ENCODE measurements around the gene EIF3D.

DNA sequence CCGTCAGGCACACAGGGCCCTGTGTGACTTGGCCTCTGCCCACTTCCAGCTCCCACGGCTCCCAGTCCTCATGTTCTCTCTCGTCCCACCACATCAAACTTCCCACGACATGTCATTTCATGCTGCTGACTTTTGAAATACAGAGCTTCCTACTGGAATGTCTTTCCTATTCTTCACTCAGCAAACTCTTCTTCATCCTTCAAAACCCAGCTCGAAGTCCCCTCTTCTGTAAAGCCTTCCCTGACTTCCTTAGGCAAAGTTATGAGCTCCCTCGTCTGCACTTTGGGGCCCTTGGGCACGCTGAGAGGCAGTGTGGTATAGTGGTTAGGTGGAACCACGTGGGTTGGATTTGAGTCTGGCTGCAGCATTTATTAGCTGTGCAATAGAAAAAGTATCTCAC is 37.8 kb upstream of the EIF3D start:
- TF ChIP-seq, protein P1, sequence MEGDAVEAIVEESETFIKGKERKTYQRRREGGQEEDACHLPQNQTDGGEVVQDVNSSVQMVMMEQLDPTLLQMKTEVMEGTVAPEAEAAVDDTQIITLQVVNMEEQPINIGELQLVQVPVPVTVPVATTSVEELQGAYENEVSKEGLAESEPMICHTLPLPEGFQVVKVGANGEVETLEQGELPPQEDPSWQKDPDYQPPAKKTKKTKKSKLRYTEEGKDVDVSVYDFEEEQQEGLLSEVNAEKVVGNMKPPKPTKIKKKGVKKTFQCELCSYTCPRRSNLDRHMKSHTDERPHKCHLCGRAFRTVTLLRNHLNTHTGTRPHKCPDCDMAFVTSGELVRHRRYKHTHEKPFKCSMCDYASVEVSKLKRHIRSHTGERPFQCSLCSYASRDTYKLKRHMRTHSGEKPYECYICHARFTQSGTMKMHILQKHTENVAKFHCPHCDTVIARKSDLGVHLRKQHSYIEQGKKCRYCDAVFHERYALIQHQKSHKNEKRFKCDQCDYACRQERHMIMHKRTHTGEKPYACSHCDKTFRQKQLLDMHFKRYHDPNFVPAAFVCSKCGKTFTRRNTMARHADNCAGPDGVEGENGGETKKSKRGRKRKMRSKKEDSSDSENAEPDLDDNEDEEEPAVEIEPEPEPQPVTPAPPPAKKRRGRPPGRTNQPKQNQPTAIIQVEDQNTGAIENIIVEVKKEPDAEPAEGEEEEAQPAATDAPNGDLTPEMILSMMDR (tag by site-specific recombination; IDR thresholded peaks at IDR 0.05) = no peak
- TF ChIP-seq ZNF621 (tag by site-specific recombination; IDR thresholded peaks at IDR 0.05) (no peak), ZNF423 (tag by site-specific recombination; IDR thresholded peaks at IDR 0.05) (no peak), ZNF274 (IDR thresholded peaks at IDR 0.05; ENCODE audit: low read length) (no peak), ZNF274 (tag by site-specific recombination; IDR thresholded peaks at IDR 0.05; ENCODE audit: borderline replicate concordance) (no peak)
- TF ChIP-seq, protein P2, sequence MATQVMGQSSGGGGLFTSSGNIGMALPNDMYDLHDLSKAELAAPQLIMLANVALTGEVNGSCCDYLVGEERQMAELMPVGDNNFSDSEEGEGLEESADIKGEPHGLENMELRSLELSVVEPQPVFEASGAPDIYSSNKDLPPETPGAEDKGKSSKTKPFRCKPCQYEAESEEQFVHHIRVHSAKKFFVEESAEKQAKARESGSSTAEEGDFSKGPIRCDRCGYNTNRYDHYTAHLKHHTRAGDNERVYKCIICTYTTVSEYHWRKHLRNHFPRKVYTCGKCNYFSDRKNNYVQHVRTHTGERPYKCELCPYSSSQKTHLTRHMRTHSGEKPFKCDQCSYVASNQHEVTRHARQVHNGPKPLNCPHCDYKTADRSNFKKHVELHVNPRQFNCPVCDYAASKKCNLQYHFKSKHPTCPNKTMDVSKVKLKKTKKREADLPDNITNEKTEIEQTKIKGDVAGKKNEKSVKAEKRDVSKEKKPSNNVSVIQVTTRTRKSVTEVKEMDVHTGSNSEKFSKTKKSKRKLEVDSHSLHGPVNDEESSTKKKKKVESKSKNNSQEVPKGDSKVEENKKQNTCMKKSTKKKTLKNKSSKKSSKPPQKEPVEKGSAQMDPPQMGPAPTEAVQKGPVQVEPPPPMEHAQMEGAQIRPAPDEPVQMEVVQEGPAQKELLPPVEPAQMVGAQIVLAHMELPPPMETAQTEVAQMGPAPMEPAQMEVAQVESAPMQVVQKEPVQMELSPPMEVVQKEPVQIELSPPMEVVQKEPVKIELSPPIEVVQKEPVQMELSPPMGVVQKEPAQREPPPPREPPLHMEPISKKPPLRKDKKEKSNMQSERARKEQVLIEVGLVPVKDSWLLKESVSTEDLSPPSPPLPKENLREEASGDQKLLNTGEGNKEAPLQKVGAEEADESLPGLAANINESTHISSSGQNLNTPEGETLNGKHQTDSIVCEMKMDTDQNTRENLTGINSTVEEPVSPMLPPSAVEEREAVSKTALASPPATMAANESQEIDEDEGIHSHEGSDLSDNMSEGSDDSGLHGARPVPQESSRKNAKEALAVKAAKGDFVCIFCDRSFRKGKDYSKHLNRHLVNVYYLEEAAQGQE (tag by site-specific recombination; IDR thresholded peaks at IDR 0.05) = no peak
